ENCODE measurements around the gene PODN. TPM values are rescaled to one million over a fixed set of nuclear protein-coding genes. Genes with fewer than 3 reads are reported as not detected.

Gene PODN
- total RNA-seq, 2 experiments from 2014 or later: not detected

- Mint-ChIP-seq H3K4me3 (no peak overlapping the region), H3K9me3 (ENCODE audit: low read depth) (no peaks in the 10 kb centered on the region), H3K4me1 (no peaks in the 10 kb centered on the region), H3K27me3 (no peaks in the 10 kb centered on the region), H3K36me3 (no peaks in the 10 kb centered on the region), H3K27ac (no peak overlapping the region)
- ATAC-seq (no peak), DNase-seq (no peak)
- CTCF ChIA-PET: no interaction called here
Observed at GRCh38 chr1:53091841-53092645, 30.0 kb downstream of the PODN start.

DNA sequence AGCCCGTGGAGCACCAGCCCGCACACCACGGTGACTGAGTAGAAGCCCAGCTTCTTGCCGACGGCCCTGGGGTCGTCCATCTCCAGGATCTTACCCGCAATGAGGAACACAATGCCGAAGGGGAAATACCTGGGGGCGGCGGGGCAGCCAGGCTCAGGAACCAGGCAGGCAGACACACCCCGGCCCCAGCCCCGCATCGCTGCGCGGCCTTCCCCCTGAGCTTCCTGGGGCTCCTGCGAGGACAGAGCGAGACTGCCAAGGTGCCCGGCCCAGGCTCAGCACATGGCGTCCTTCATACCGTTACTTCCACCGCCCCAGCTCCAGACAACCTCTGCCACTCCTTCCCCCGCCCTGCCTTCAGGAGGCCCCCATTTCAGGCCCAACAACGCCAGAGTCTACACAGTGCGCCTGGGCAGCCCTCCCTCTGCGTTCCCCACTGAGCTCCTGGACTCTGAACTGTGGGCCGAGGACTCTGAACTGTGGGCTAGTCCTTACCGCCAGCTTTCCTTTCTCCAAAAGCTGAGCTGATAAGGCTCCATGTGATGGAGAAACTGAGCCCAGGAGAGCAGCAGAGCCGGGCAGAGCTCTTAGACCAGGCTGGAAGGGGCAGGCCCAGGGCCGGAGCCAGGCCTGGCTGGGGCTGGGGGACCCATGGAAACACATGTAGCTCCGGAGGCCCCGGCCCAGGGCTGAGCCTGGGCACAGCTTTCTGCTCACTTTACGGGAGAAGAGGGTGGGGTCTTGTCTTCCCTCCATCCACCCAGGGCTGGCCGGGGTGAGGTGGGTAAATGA lies 30.8 kb downstream of the PODN start:
- ATAC-seq: no peak
- Mint-ChIP-seq H3K4me3 (no peak overlapping the region), H3K9me3 (ENCODE audit: low read depth) (no peaks in the 10 kb centered on the region), H3K36me3 (no peaks in the 10 kb centered on the region), H3K27ac (no peak overlapping the region), H3K4me1 (no peaks in the 10 kb centered on the region), H3K27me3 (no peaks in the 10 kb centered on the region)
- CTCF ChIA-PET: no interaction called here
- DNase-seq: no peak

GRCh38 chr1:53093451-53093754 lies 31.4 kb downstream of the PODN start:
- no peaks in the 10 kb centered on the region for H3K36me3 Mint-ChIP-seq
- H3K9me3 Mint-ChIP-seq (ENCODE audit: low read depth): no peaks in the 10 kb centered on the region
- no peaks in the 10 kb centered on the region for H3K27me3 Mint-ChIP-seq
- no peaks in the 10 kb centered on the region for H3K4me1 Mint-ChIP-seq
- H3K27ac Mint-ChIP-seq: no peak overlapping the region
- no peak overlapping the region for H3K4me3 Mint-ChIP-seq
- DNase-seq (no peak), ATAC-seq (no peak)
- CTCF ChIA-PET: no interaction called here

- H3K4me3 Mint-ChIP-seq: no peak overlapping the region
- H3K27me3 Mint-ChIP-seq: no peaks in the 10 kb centered on the region
- no peaks in the 10 kb centered on the region for H3K9me3 Mint-ChIP-seq (ENCODE audit: low read depth)
- H3K27ac Mint-ChIP-seq: no peak overlapping the region
- H3K36me3 Mint-ChIP-seq: no peaks in the 10 kb centered on the region
- ATAC-seq (no peak), DNase-seq (no peak)
- CTCF ChIA-PET: no interaction called here
- H3K4me1 Mint-ChIP-seq: no peaks in the 10 kb centered on the region
Observed at GRCh38 chr1:53093778-53094532, 31.9 kb downstream of the PODN start.

GRCh38 chr1:53094533-53094919 lies 32.5 kb downstream of the PODN start:
- ATAC-seq (no peak), DNase-seq (no peak)
- H3K27me3 Mint-ChIP-seq: no peaks in the 10 kb centered on the region
- CTCF ChIA-PET: no interaction called here
- no peak overlapping the region for H3K27ac Mint-ChIP-seq
- no peaks in the 10 kb centered on the region for H3K9me3 Mint-ChIP-seq (ENCODE audit: low read depth)
- H3K4me1 Mint-ChIP-seq: no peaks in the 10 kb centered on the region
- no peaks in the 10 kb centered on the region for H3K36me3 Mint-ChIP-seq
- no peak overlapping the region for H3K4me3 Mint-ChIP-seq

DNA sequence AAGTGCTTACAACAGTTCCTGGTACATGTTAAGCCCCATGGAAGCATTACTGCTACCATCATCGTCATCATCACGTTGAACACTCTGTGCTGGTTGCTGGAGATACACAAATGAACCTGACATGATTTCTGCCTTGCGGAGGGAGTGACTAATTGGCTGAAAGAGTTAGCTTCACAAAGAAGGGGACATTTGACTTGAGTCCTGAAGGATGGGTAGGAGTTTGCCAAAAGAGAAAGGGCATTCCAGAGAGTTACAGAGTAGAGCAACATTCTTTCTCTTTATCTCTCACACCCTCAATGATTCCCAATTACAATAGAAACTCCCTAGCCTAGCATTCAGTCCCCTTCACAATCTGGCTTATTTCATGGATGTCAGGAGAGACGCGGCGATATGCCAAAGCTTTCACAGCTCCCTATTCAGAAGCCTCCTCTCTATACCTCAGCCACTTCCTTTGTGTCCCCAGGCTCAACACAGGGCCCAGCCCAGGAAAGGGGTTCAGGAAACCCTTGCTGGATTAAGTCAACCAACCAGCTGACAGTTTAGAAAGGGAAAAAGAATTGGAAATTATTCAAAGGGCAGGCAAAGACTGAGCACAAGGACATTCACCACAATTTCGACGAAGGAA lies 42.4 kb downstream of the PODN start:
- Mint-ChIP-seq H3K4me3 (no peak overlapping the region), H3K27ac (no peak overlapping the region)

DNA sequence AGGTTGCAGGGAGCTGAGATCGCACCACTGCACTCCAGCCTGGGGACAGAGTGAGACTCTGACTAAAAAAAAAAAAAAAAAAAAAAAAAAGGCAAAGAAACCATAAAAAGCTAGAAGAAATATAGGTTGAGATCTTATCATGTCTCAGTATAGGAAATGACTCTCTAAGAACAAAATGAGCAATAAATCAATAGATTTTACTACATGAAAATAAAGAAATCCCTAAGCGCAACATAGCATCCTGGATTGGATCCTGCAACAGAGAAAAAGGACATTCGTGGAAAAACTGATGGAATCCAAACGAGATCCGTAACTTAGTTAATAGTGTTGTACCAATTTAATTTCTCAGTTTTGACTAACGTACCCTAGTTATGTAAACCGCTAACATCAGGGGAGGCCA lies 45.1 kb downstream of the PODN start:
- Mint-ChIP-seq H3K36me3 (no peaks in the 10 kb centered on the region), H3K4me3 (no peak overlapping the region), H3K27ac (no peak overlapping the region), H3K27me3 (peaks cover 10% of the 10 kb centered on the region), H3K4me1 (peaks cover 8% of the 10 kb centered on the region), H3K9me3 (ENCODE audit: low read depth) (no peaks in the 10 kb centered on the region)
- CTCF ChIA-PET: no interaction called here
- DNase-seq: no peak
- ATAC-seq: no peak

More for the DNA sequence above, 42.4 kb downstream of the PODN start:
- ATAC-seq (no peak), DNase-seq (no peak)
- peaks cover 8% of the 10 kb centered on the region for H3K4me1 Mint-ChIP-seq
- H3K27me3 Mint-ChIP-seq: peaks cover 10% of the 10 kb centered on the region
- CTCF ChIA-PET: no interaction called here
- no peaks in the 10 kb centered on the region for H3K9me3 Mint-ChIP-seq (ENCODE audit: low read depth)
- H3K36me3 Mint-ChIP-seq: no peaks in the 10 kb centered on the region

GRCh38 chr1:53107570-53108322 lies 45.7 kb downstream of the PODN start:
- DNase-seq: no peak
- ATAC-seq: no peak
- Mint-ChIP-seq H3K4me3 (no peak overlapping the region), H3K36me3 (no peaks in the 10 kb centered on the region), H3K9me3 (ENCODE audit: low read depth) (no peaks in the 10 kb centered on the region), H3K27ac (no peak overlapping the region), H3K27me3 (peaks cover 10% of the 10 kb centered on the region), H3K4me1 (peaks cover 8% of the 10 kb centered on the region)
- CTCF ChIA-PET: interaction anchor here (0.8 kb wide), 1 partner anchor 75 kb away, joined by 3 read pairs; no protein-coding TSS in a partner anchor

GRCh38 chr1:53108646-53109580 lies 46.9 kb downstream of the PODN start:
- DNase-seq: no peak
- ATAC-seq: no peak
- Mint-ChIP-seq H3K4me3 (no peak overlapping the region), H3K27ac (no peak overlapping the region), H3K9me3 (ENCODE audit: low read depth) (no peaks in the 10 kb centered on the region), H3K36me3 (no peaks in the 10 kb centered on the region), H3K4me1 (peaks cover 8% of the 10 kb centered on the region), H3K27me3 (peaks cover 10% of the 10 kb centered on the region)
- CTCF ChIA-PET: no interaction called here

- Mint-ChIP-seq H3K9me3 (ENCODE audit: low read depth) (no peaks in the 10 kb centered on the region), H3K36me3 (no peaks in the 10 kb centered on the region), H3K4me1 (peaks cover 8% of the 10 kb centered on the region), H3K27me3 (peaks cover 10% of the 10 kb centered on the region), H3K27ac (no peak overlapping the region), H3K4me3 (no peak overlapping the region)
- no peak for ATAC-seq
- CTCF ChIA-PET: no interaction called here
- no peak for DNase-seq
Observed at GRCh38 chr1:53110370-53111072, 48.5 kb downstream of the PODN start.

- H3K27me3 Mint-ChIP-seq: peaks cover 10% of the 10 kb centered on the region
- no peak overlapping the region for H3K27ac Mint-ChIP-seq
- no peaks in the 10 kb centered on the region for H3K36me3 Mint-ChIP-seq
- peaks cover 8% of the 10 kb centered on the region for H3K4me1 Mint-ChIP-seq
- ATAC-seq (no peak), DNase-seq (no peak)
- CTCF ChIA-PET: no interaction called here
- no peaks in the 10 kb centered on the region for H3K9me3 Mint-ChIP-seq (ENCODE audit: low read depth)
- H3K4me3 Mint-ChIP-seq: no peak overlapping the region
Observed at GRCh38 chr1:53111073-53111556, 49.1 kb downstream of the PODN start.

DNA sequence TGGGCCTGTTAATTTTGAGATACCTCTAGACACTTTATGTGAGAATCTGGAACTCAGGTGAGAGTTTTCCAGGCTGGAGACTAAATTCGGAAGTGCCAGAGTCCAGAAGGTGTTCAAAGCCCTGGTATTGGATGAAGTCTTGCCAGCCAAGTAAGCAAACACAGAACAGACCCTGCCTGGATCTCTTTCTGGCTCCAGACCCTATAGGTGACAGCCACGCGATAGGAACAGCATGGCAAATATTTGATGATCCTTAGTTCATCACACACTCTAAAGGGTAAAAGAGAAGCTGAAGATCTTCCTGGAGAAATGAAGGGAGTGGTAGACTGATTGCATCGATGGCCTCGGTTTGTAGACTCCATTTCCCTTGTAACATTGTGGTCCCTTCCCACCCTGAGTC lies 49.7 kb downstream of the PODN start:
- DNase-seq: no peak
- H3K27me3 Mint-ChIP-seq: peaks cover 10% of the 10 kb centered on the region
- peaks cover 8% of the 10 kb centered on the region for H3K4me1 Mint-ChIP-seq
- H3K4me3 Mint-ChIP-seq: no peak overlapping the region
- no peak overlapping the region for H3K27ac Mint-ChIP-seq
- CTCF ChIA-PET: no interaction called here
- no peak for ATAC-seq
- H3K9me3 Mint-ChIP-seq (ENCODE audit: low read depth): no peaks in the 10 kb centered on the region
- no peaks in the 10 kb centered on the region for H3K36me3 Mint-ChIP-seq
